ENCODE results near the gene CD63.

DNA sequence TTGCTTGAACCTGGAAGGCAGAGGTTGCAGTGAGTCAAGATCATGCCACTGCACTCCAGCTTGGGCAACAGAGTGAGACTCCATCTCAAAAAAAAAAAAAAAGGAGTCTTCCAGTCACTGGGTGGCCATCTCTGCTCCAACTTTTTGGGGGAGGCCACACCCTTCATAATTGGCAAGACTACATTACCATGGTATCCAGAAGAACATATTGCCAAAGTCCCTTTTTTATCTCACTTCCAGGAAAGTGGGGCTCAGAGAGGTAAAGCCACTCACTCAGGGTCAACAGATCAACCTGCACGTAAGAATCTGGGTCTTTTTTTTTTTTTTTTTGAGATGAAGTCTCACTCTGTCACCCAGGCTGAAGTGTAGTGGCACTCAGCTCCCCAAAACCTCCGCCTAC lies 5.0 kb upstream of the CD63 start:
- TF ChIP-seq EZH2 (optimal IDR thresholded peaks at IDR 0.05; ENCODE audit: low read depth, low read length), result no peak
- TF ChIP-seq, protein P1, sequence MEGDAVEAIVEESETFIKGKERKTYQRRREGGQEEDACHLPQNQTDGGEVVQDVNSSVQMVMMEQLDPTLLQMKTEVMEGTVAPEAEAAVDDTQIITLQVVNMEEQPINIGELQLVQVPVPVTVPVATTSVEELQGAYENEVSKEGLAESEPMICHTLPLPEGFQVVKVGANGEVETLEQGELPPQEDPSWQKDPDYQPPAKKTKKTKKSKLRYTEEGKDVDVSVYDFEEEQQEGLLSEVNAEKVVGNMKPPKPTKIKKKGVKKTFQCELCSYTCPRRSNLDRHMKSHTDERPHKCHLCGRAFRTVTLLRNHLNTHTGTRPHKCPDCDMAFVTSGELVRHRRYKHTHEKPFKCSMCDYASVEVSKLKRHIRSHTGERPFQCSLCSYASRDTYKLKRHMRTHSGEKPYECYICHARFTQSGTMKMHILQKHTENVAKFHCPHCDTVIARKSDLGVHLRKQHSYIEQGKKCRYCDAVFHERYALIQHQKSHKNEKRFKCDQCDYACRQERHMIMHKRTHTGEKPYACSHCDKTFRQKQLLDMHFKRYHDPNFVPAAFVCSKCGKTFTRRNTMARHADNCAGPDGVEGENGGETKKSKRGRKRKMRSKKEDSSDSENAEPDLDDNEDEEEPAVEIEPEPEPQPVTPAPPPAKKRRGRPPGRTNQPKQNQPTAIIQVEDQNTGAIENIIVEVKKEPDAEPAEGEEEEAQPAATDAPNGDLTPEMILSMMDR (IDR thresholded peaks at IDR 0.05; ENCODE audit: low read length), result no peak

Data from MM.1S (cell line).